22Rv1 (cell line): ENCODE results near the gene RAD51B.

Source experiments
- CTCF ChIP-seq: fragments of 450-650 bp; IDR thresholded peaks from 2 replicates; pipeline ENCODE4 v1.5.1; 2017; ENCODE audit warnings: mild to moderate bottlenecking
- ZFX ChIP-seq: fragments of 450-650 bp; IDR thresholded peaks from 2 replicates; pipeline ENCODE4 v1.6.1; 2017; ENCODE audit warnings: antibody characterized with exemption, borderline replicate concordance

- TF ChIP-seq CTCF (no peak), ZFX (no peak)
These were observed 934.1 kb downstream of the RAD51B start for GRCh38 chr14:68753690-68754089.
